HL-60 (cell line): ENCODE results near the gene CARMIL1.

ENCODE experiments used
- DNase-seq, 2 experiments: peaks; one replicate each; pipeline ENCODE4 v3.0.0-alpha.2; 2010 to 2020; ENCODE audit warnings: low read depth in 1 of 2, low spot score in 1 of 2
- H3K27ac ChIP-seq: fragments of 250-450 bp; sonication (Bioruptor Pico); replicated peaks from 2 replicates; pipeline ENCODE4 v1.5.1; 2020; ENCODE audit warnings: mild to moderate bottlenecking, moderate library complexity
- H3K27me3 ChIP-seq: fragments of 250-450 bp; sonication (Bioruptor Pico); 2 replicates; pipeline ENCODE4 v1.5.1; 2021; ENCODE audit warnings: mild to moderate bottlenecking, moderate library complexity; ENCODE audit not compliant: insufficient read depth, poor library complexity, severe bottlenecking
- H3K4me3 ChIP-seq: replicated peaks from 2 replicates; pipeline ENCODE4 v1.5.1; 2011; ENCODE audit warnings: mild to moderate bottlenecking, control low read depth, low read length; ENCODE audit not compliant: insufficient read depth
- CTCF ChIP-seq: IDR thresholded peaks from one replicate; pipeline ENCODE4 v1.5.1; 2011; ENCODE audit warnings: low read length, control low read depth, inconsistent platforms; ENCODE audit not compliant: insufficient read depth
- GABPA ChIP-seq: IDR thresholded peaks from 2 replicates; pipeline ENCODE4 v1.6.1; 2012; ENCODE audit warnings: low read depth
- POLR2AphosphoS5 ChIP-seq: IDR thresholded peaks from 2 replicates; pipeline ENCODE4 v1.6.1; 2012; ENCODE audit warnings: low read depth
- REST ChIP-seq: IDR thresholded peaks from 2 replicates; pipeline ENCODE4 v1.6.1; 2012; ENCODE audit warnings: low read depth; ENCODE audit not compliant: insufficient replicate concordance
- SPI1 ChIP-seq: IDR thresholded peaks from 2 replicates; pipeline ENCODE4 v1.6.1; 2012; ENCODE audit warnings: low read depth, mild to moderate bottlenecking, borderline replicate concordance

The CARMIL1 gene

GRCh38 chr6:25506020-25506419 is 226.8 kb downstream of the CARMIL1 start:
- no peak overlapping the region for H3K4me3 ChIP-seq
- H3K27ac ChIP-seq = no peak overlapping the region
- TF ChIP-seq CTCF (no peak), SPI1 (no peak)
- DNase-seq = no peak
- H3K27me3 ChIP-seq = no peaks in the 10 kb centered on the region

- Histone ChIP-seq H3K27me3 (peaks cover 2% of the 10 kb centered on the region), H3K4me3 (no peak overlapping the region), H3K27ac (no peak overlapping the region)
- no peak for TF ChIP-seq SPI1
- TF ChIP-seq CTCF = no peak
- no peak for TF ChIP-seq REST
- TF ChIP-seq GABPA = no peak
- no peak for TF ChIP-seq POLR2AphosphoS5
- no peak for DNase-seq
Measured at GRCh38 chr6:25508051-25508450, 228.9 kb downstream of the CARMIL1 start.

- DNase-seq = no peak
- no peak overlapping the region for H3K4me3 ChIP-seq
- H3K27me3 ChIP-seq = peaks cover 2% of the 10 kb centered on the region
- TF ChIP-seq GABPA (no peak), SPI1 (no peak), POLR2AphosphoS5 (no peak), REST (no peak), CTCF (no peak)
- H3K27ac ChIP-seq = no peak overlapping the region
Measured at GRCh38 chr6:25511376-25511775, 232.2 kb downstream of the CARMIL1 start.

- DNase-seq = no peak
- Histone ChIP-seq H3K4me3 (no peak overlapping the region), H3K27me3 (peaks cover 2% of the 10 kb centered on the region), H3K27ac (no peak overlapping the region)
- TF ChIP-seq REST (no peak), POLR2AphosphoS5 (no peak), SPI1 (no peak), GABPA (no peak), CTCF (no peak)
Measured at GRCh38 chr6:25512560-25512959, 233.4 kb downstream of the CARMIL1 start.
